ENCODE data around the gene GALNS. TPM values are rescaled to one million over a fixed set of nuclear protein-coding genes. Genes with fewer than 3 reads are reported as not detected.
"Not testable (repeated sequence)": the region's sequence is repeated elsewhere in the genome, so short reads cannot be mapped to it uniquely, and the experiment has no call there.

Gene GALNS
- total RNA-seq, 1 experiment from 2014 or later: 10.4 TPM

- DNase-seq: no peak
- H3K9me3 ChIP-seq (replicated peaks): no peaks in the 10 kb centered on the region
- H3K36me3 ChIP-seq: no peaks in the 10 kb centered on the region
- H3K27me3 ChIP-seq: no peaks in the 10 kb centered on the region
- no peak overlapping the region for H3K4me3 ChIP-seq
- no peak overlapping the region for H3K27ac ChIP-seq
- peaks cover 8% of the 10 kb centered on the region for H3K4me1 ChIP-seq
Measured at GRCh38 chr16:88781140-88782077, 75.3 kb downstream of the GALNS start.

GRCh38 chr16:88780142-88781062 is 76.3 kb downstream of the GALNS start:
- Histone ChIP-seq H3K9me3 (replicated peaks) (no peaks in the 10 kb centered on the region), H3K4me1 (peaks cover 8% of the 10 kb centered on the region), H3K27me3 (no peaks in the 10 kb centered on the region), H3K36me3 (no peaks in the 10 kb centered on the region), H3K4me3 (no peak overlapping the region), H3K27ac (no peak overlapping the region)
- no peak for DNase-seq

- DNase-seq: no peak
- H3K9me3 ChIP-seq (replicated peaks): no peaks in the 10 kb centered on the region
- H3K27me3 ChIP-seq: no peaks in the 10 kb centered on the region
- H3K4me3 ChIP-seq: no peak overlapping the region; the same call in 1 of the 2 replicates
- no peak overlapping the region for H3K27ac ChIP-seq
- no peaks in the 10 kb centered on the region for H3K36me3 ChIP-seq
- peaks cover 9% of the 10 kb centered on the region for H3K4me1 ChIP-seq
Measured at GRCh38 chr16:88779406-88780141, 77.2 kb downstream of the GALNS start.

GRCh38 chr16:88778541-88779065 is 78.1 kb downstream of the GALNS start:
- H3K36me3 ChIP-seq: no peaks in the 10 kb centered on the region
- no peak overlapping the region for H3K4me3 ChIP-seq
- peaks cover 16% of the 10 kb centered on the region for H3K4me1 ChIP-seq
- no peaks in the 10 kb centered on the region for H3K27me3 ChIP-seq
- no peak overlapping the region for H3K27ac ChIP-seq
- DNase-seq: no peak
- H3K9me3 ChIP-seq (replicated peaks): no peaks in the 10 kb centered on the region

- no peaks in the 10 kb centered on the region for H3K9me3 ChIP-seq (replicated peaks)
- no peak overlapping the region for H3K4me3 ChIP-seq
- peaks cover 16% of the 10 kb centered on the region for H3K4me1 ChIP-seq
- DNase-seq: no peak
- H3K27me3 ChIP-seq: no peaks in the 10 kb centered on the region
- no peaks in the 10 kb centered on the region for H3K36me3 ChIP-seq
- no peak overlapping the region for H3K27ac ChIP-seq
Measured at GRCh38 chr16:88778271-88778525, 78.5 kb downstream of the GALNS start.

- Histone ChIP-seq H3K4me1 (peaks cover 18% of the 10 kb centered on the region), H3K27me3 (no peaks in the 10 kb centered on the region), H3K36me3 (no peaks in the 10 kb centered on the region), H3K27ac (no peak overlapping the region), H3K4me3 (no peak overlapping the region), H3K9me3 (replicated peaks) (no peaks in the 10 kb centered on the region)
- no peak for DNase-seq
Measured at GRCh38 chr16:88777471-88778270, 79.1 kb downstream of the GALNS start.

GRCh38 chr16:88775825-88776224 is 80.9 kb downstream of the GALNS start:
- no peaks in the 10 kb centered on the region for H3K9me3 ChIP-seq (replicated peaks)
- H3K4me1 ChIP-seq: peaks cover 28% of the 10 kb centered on the region
- H3K4me3 ChIP-seq: no peak overlapping the region
- H3K27me3 ChIP-seq: no peaks in the 10 kb centered on the region
- no peak overlapping the region for H3K27ac ChIP-seq
- no peaks in the 10 kb centered on the region for H3K36me3 ChIP-seq
- no peak for DNase-seq

GRCh38 chr16:88774544-88775393 is 82.0 kb downstream of the GALNS start:
- no peak for DNase-seq
- Histone ChIP-seq H3K9me3 (replicated peaks) (no peaks in the 10 kb centered on the region), H3K36me3 (no peaks in the 10 kb centered on the region), H3K4me3 (no peak overlapping the region; the same call in 1 of the 2 replicates), H3K27ac (peak overlapping the region; percentile 98), H3K4me1 (peaks cover 32% of the 10 kb centered on the region), H3K27me3 (no peaks in the 10 kb centered on the region)

GRCh38 chr16:88773812-88774291 is 82.9 kb downstream of the GALNS start:
- H3K27me3 ChIP-seq: no peaks in the 10 kb centered on the region
- no peaks in the 10 kb centered on the region for H3K36me3 ChIP-seq
- H3K4me1 ChIP-seq: peaks cover 35% of the 10 kb centered on the region
- peak overlapping the region; percentile 50 for H3K4me3 ChIP-seq
- DNase-seq: peak; percentile 92 to 94
- peak overlapping the region; percentile 98 for H3K27ac ChIP-seq
- H3K9me3 ChIP-seq (replicated peaks): no peaks in the 10 kb centered on the region

GRCh38 chr16:88772871-88773811 is 83.6 kb downstream of the GALNS start:
- peak; percentile 97 to 98 for DNase-seq
- H3K27me3 ChIP-seq: no peaks in the 10 kb centered on the region
- peak overlapping the region; percentile 98 for H3K27ac ChIP-seq
- peak overlapping the region; percentile 50 for H3K4me3 ChIP-seq
- H3K9me3 ChIP-seq (replicated peaks): no peaks in the 10 kb centered on the region
- H3K4me1 ChIP-seq: peaks cover 41% of the 10 kb centered on the region
- no peaks in the 10 kb centered on the region for H3K36me3 ChIP-seq

GRCh38 chr16:88771781-88772180 is 85.0 kb downstream of the GALNS start:
- H3K27me3 ChIP-seq: not testable (repeated sequence)
- peaks cover 47% of the 10 kb centered on the region for H3K4me1 ChIP-seq
- H3K4me3 ChIP-seq: peak overlapping the region; percentile 20; the same call in 1 of the 2 replicates

GRCh38 chr16:88771294-88771772 is 85.4 kb downstream of the GALNS start:
- peak overlapping the region; percentile 53 for H3K4me3 ChIP-seq

More at GRCh38 chr16:88771781-88772180, 85.0 kb downstream of the GALNS start:
- DNase-seq; H3K9me3 ChIP-seq (replicated peaks); H3K36me3 ChIP-seq: not testable (repeated sequence)
- peak overlapping the region; percentile 98; the same call in 1 of the 2 replicates for H3K27ac ChIP-seq

More at GRCh38 chr16:88771294-88771772, 85.4 kb downstream of the GALNS start:
- DNase-seq: no peak
- Histone ChIP-seq H3K27ac (peak overlapping the region; percentile 83), H3K9me3 (replicated peaks) (no peaks in the 10 kb centered on the region), H3K4me1 (peaks cover 47% of the 10 kb centered on the region), H3K36me3 (no peaks in the 10 kb centered on the region), H3K27me3 (no peaks in the 10 kb centered on the region)

Measured in SJCRH30 (cell line).